PC-9 (cell line): ENCODE data around the gene SLC2A9.

Experiments used
- EZH2 ChIP-seq: fragments of 200-600 bp; sonication (generic); IDR thresholded peaks from 2 replicates; pipeline ENCODE4 v1.8.0; 2017; ENCODE audit warnings: antibody characterized with exemption, low read depth
- TF ChIP-seq, protein P1 (sequence below): fragments of 200-600 bp; sonication (generic); conservative IDR thresholded peaks from 2 replicates; pipeline ENCODE4 v1.6.1; 2017; ENCODE audit warnings: mixed run types, antibody characterized with exemption, mild to moderate bottlenecking, moderate library complexity

DNA sequence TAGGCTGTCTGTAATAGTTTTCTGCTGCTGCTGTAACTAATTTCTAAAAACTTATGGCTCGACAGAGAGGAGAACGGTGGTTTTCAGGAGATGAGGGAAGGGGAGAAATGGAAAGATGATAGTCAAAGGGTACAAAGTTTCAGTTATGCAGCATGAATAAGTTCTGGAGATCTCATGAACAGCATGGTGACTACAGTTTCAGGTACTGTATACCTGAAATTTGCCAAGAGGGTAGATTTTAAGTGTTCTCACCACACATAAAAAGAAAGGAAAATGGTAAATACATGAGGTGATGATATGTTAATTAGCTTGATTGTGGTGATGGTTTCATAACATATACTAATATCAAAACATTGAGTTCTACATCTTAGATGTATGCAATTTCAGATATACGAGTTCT, 205.0 kb downstream of the SLC2A9 start:
- TF ChIP-seq, protein P1, sequence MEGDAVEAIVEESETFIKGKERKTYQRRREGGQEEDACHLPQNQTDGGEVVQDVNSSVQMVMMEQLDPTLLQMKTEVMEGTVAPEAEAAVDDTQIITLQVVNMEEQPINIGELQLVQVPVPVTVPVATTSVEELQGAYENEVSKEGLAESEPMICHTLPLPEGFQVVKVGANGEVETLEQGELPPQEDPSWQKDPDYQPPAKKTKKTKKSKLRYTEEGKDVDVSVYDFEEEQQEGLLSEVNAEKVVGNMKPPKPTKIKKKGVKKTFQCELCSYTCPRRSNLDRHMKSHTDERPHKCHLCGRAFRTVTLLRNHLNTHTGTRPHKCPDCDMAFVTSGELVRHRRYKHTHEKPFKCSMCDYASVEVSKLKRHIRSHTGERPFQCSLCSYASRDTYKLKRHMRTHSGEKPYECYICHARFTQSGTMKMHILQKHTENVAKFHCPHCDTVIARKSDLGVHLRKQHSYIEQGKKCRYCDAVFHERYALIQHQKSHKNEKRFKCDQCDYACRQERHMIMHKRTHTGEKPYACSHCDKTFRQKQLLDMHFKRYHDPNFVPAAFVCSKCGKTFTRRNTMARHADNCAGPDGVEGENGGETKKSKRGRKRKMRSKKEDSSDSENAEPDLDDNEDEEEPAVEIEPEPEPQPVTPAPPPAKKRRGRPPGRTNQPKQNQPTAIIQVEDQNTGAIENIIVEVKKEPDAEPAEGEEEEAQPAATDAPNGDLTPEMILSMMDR, result no peak
- no peak for TF ChIP-seq EZH2
